Ectodermal cell (in vitro differentiated cells): Measurements from ENCODE around the gene OMA1.
"Not testable (repeated sequence)": the region's sequence is repeated elsewhere in the genome, so short reads cannot be mapped to it uniquely, and the experiment has no call there.

Experiments used
- H3K27ac ChIP-seq: 2 replicates; pipeline ENCODE4 v1.7.0; 2013; ENCODE audit warnings: mild to moderate bottlenecking, low read depth, low read length; ENCODE audit not compliant: insufficient read depth, poor library complexity, severe bottlenecking
- H3K27me3 ChIP-seq: 2 replicates; pipeline ENCODE4 v1.7.0; 2013; ENCODE audit warnings: mild to moderate bottlenecking, low read length; ENCODE audit not compliant: insufficient read depth, control insufficient read depth, poor library complexity, severe bottlenecking
- H3K36me3 ChIP-seq: one replicate; pipeline ENCODE4 v1.7.0; 2013; ENCODE audit warnings: low read length; ENCODE audit not compliant: control insufficient read depth, insufficient read depth
- H3K4me1 ChIP-seq: one replicate; pipeline ENCODE4 v1.7.0; 2013; ENCODE audit warnings: low read length; ENCODE audit not compliant: control insufficient read depth, insufficient read depth
- H3K4me3 ChIP-seq: 2 replicates; pipeline ENCODE4 v1.7.0; 2013; ENCODE audit warnings: low read depth, low read length, control low read depth; ENCODE audit not compliant: insufficient read depth
- H3K9me3 ChIP-seq: 2 replicates; pipeline ENCODE4 v1.7.0; 2013; ENCODE audit warnings: mild to moderate bottlenecking, low read length, moderate library complexity; ENCODE audit not compliant: control insufficient read depth
- WGBS, 2 experiments: methylation state at CpG; one replicate each; pipeline ENCODE4 v1.1.7; 2013; ENCODE audit warnings: missing lambda C conversion rate in 2 of 2; 5-methylcytosine and 5-hydroxymethylcytosine counted together

The OMA1 gene

GRCh38 chr1:58531842-58532241 is 14.7 kb downstream of the OMA1 start:
- 60% methylated on average over 1 of the region's 1 CpG; no CpG with 5 or more reads in 1 of the 2 experiments for WGBS, 2 experiments
- not testable (repeated sequence) for H3K9me3 ChIP-seq, H3K27me3 ChIP-seq, H3K4me1 ChIP-seq, H3K27ac ChIP-seq, H3K4me3 ChIP-seq, H3K36me3 ChIP-seq

GRCh38 chr1:58529284-58529683 is 17.2 kb downstream of the OMA1 start:
- H3K27me3 ChIP-seq: no peaks in the 10 kb centered on the region
- no peak overlapping the region for H3K27ac ChIP-seq
- H3K36me3 ChIP-seq: no peaks in the 10 kb centered on the region
- no peak overlapping the region for H3K4me3 ChIP-seq
- 90 to 100% methylated on average over 1 of the region's 1 CpG for WGBS, 2 experiments
- H3K4me1 ChIP-seq: no peaks in the 10 kb centered on the region
- no peaks in the 10 kb centered on the region for H3K9me3 ChIP-seq

- no peaks in the 10 kb centered on the region for H3K27me3 ChIP-seq
- no peak overlapping the region for H3K4me3 ChIP-seq
- no peak overlapping the region for H3K27ac ChIP-seq
- no peaks in the 10 kb centered on the region for H3K36me3 ChIP-seq
- 78 to 100% methylated on average over 1 of the region's 3 CpGs for WGBS, 2 experiments
- H3K9me3 ChIP-seq: no peaks in the 10 kb centered on the region
- no peaks in the 10 kb centered on the region for H3K4me1 ChIP-seq
These were observed 18.0 kb downstream of the OMA1 start for GRCh38 chr1:58528518-58528917.

GRCh38 chr1:58524353-58524945 is 22.1 kb downstream of the OMA1 start:
- 89 to 93% methylated on average over 3 of the region's 3 CpGs for WGBS, 2 experiments
- H3K4me3 ChIP-seq: no peak overlapping the region
- H3K9me3 ChIP-seq: no peaks in the 10 kb centered on the region
- no peak overlapping the region for H3K27ac ChIP-seq
- H3K27me3 ChIP-seq: no peaks in the 10 kb centered on the region
- H3K36me3 ChIP-seq: no peaks in the 10 kb centered on the region
- H3K4me1 ChIP-seq: no peaks in the 10 kb centered on the region

GRCh38 chr1:58515794-58516401 is 30.6 kb downstream of the OMA1 start:
- no peaks in the 10 kb centered on the region for H3K36me3 ChIP-seq
- H3K4me3 ChIP-seq: no peak overlapping the region
- H3K27me3 ChIP-seq: no peaks in the 10 kb centered on the region
- no peak overlapping the region for H3K27ac ChIP-seq
- H3K9me3 ChIP-seq: no peaks in the 10 kb centered on the region
- H3K4me1 ChIP-seq: no peaks in the 10 kb centered on the region
- WGBS, 2 experiments: 0% methylated on average over 1 of the region's 2 CpGs

- no peak overlapping the region for H3K27ac ChIP-seq
- no peaks in the 10 kb centered on the region for H3K36me3 ChIP-seq
These were observed 32.6 kb downstream of the OMA1 start for GRCh38 chr1:58513956-58514355.

GRCh38 chr1:58508629-58509028 is 37.9 kb downstream of the OMA1 start:
- no peak overlapping the region for H3K27ac ChIP-seq
- H3K4me1 ChIP-seq: no peaks in the 10 kb centered on the region
- no peaks in the 10 kb centered on the region for H3K9me3 ChIP-seq
- no peaks in the 10 kb centered on the region for H3K36me3 ChIP-seq
- no peaks in the 10 kb centered on the region for H3K27me3 ChIP-seq
- 90 to 95% methylated on average over 3 of the region's 3 CpGs for WGBS, 2 experiments
- H3K4me3 ChIP-seq: no peak overlapping the region

More at GRCh38 chr1:58513956-58514355, 32.6 kb downstream of the OMA1 start:
- no peaks in the 10 kb centered on the region for H3K4me1 ChIP-seq
- H3K27me3 ChIP-seq: no peaks in the 10 kb centered on the region
- no peak overlapping the region for H3K4me3 ChIP-seq
- H3K9me3 ChIP-seq: no peaks in the 10 kb centered on the region

- no peak overlapping the region for H3K27ac ChIP-seq
- no peaks in the 10 kb centered on the region for H3K9me3 ChIP-seq
- H3K36me3 ChIP-seq: no peaks in the 10 kb centered on the region
- no peaks in the 10 kb centered on the region for H3K4me1 ChIP-seq
- no peak overlapping the region for H3K4me3 ChIP-seq
- H3K27me3 ChIP-seq: no peaks in the 10 kb centered on the region
- WGBS, 2 experiments: 85 to 87% methylated on average over 4 of the region's 4 CpGs
These were observed 41.2 kb downstream of the OMA1 start for GRCh38 chr1:58505286-58505685.

- H3K36me3 ChIP-seq: no peaks in the 10 kb centered on the region
- H3K27me3 ChIP-seq: no peaks in the 10 kb centered on the region
- H3K9me3 ChIP-seq: no peaks in the 10 kb centered on the region
- no peak overlapping the region for H3K27ac ChIP-seq
- H3K4me1 ChIP-seq: no peaks in the 10 kb centered on the region
- no peak overlapping the region for H3K4me3 ChIP-seq
These were observed 44.0 kb downstream of the OMA1 start for GRCh38 chr1:58502519-58502918.

GRCh38 chr1:58500043-58500442 is 46.5 kb downstream of the OMA1 start:
- Histone ChIP-seq H3K27me3 (no peaks in the 10 kb centered on the region), H3K4me1 (no peaks in the 10 kb centered on the region)
- WGBS, 2 experiments: no CpG with 5 or more reads among the region's 1 CpG

GRCh38 chr1:58497499-58497898 is 49.0 kb downstream of the OMA1 start:
- Histone ChIP-seq H3K27me3 (no peaks in the 10 kb centered on the region), H3K9me3 (no peaks in the 10 kb centered on the region), H3K4me1 (no peaks in the 10 kb centered on the region), H3K4me3 (no peak overlapping the region), H3K36me3 (no peaks in the 10 kb centered on the region), H3K27ac (no peak overlapping the region)
- WGBS, 2 experiments: 67 to 73% methylated on average over 4 of the region's 4 CpGs

More at GRCh38 chr1:58500043-58500442, 46.5 kb downstream of the OMA1 start:
- H3K36me3 ChIP-seq: no peaks in the 10 kb centered on the region
- no peak overlapping the region for H3K4me3 ChIP-seq
- no peak overlapping the region for H3K27ac ChIP-seq
- H3K9me3 ChIP-seq: no peaks in the 10 kb centered on the region
